ENCODE results near the gene SLC6A1.
A peak's percentile ranks its signal among the peaks of the same experiment; 100 is the strongest.

SLC6A1 gene

GRCh38 chr3:11024181-11024580 is 31.6 kb downstream of the SLC6A1 start:
- no peak for DNase-seq

DNA sequence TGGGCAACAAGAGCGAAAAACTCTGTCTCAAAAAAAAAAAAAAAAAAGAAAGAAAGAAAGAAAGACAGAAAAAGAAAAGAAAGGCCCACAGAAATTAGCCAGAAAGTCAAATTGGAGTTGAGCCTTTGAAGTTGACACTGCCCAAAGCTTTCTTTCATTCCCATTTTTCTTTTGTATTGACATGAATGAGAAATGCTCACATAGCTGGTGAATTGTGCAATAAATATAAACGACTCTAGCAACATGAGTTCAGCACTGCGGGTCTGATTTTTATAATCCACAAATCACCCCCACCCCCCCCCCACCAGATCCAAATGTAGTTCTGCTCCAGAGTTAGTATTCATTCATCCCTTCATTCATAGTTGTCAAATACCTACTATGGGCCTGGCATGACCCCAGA is 37.4 kb downstream of the SLC6A1 start:
- no peak for DNase-seq

DNA sequence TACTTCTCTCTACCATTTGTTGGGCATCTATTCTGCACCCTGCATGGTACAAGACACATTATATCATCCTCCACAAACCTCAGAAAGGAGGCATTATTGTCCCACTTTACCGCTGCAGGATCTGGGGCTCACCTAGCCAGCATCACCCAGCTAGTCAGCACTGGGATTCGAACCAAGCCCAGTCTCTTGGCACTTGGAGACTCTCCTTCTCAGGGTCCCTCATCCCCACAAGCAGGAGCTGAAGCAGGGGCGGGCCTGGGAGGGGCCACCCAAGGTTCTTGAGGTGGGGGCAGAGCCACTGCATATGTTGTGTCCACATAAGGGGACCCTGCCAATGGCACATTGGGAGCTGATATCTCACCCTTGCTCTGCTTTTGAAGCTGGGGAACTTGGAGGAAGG is 41.3 kb downstream of the SLC6A1 start:
- DNase-seq: no peak

- peak; percentile 91 for DNase-seq
These were observed 41.9 kb downstream of the SLC6A1 start for GRCh38 chr3:11034309-11034985.

- DNase-seq: no peak
These were observed 43.4 kb downstream of the SLC6A1 start for GRCh38 chr3:11035757-11036505.

GRCh38 chr3:11037241-11037873 is 44.8 kb downstream of the SLC6A1 start:
- DNase-seq: no peak

GRCh38 chr3:11037976-11038375 is 45.4 kb downstream of the SLC6A1 start:
- peak; percentile 3 for DNase-seq

GRCh38 chr3:11045536-11045935 is 53.0 kb downstream of the SLC6A1 start:
- no peak for DNase-seq

DNA sequence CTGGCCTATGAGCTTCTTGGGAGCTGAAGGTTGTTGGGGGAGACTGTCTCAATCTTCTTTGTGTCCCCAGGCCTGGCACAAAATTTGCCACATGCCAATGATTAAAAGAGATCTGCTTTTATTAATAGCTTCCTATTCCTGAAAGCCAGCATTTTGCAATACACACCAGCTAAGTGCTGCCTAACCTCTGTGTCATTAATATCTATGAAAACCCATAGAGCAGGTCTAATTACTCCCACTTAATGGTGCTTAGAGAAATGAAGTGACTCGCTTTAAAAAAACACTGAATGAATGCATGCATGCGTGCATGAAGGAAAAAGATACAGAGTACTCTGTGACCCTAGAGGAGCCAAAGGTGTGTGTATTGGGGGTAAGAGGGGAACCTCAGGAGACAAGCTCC is 55.0 kb downstream of the SLC6A1 start:
- no peak for DNase-seq

DNA sequence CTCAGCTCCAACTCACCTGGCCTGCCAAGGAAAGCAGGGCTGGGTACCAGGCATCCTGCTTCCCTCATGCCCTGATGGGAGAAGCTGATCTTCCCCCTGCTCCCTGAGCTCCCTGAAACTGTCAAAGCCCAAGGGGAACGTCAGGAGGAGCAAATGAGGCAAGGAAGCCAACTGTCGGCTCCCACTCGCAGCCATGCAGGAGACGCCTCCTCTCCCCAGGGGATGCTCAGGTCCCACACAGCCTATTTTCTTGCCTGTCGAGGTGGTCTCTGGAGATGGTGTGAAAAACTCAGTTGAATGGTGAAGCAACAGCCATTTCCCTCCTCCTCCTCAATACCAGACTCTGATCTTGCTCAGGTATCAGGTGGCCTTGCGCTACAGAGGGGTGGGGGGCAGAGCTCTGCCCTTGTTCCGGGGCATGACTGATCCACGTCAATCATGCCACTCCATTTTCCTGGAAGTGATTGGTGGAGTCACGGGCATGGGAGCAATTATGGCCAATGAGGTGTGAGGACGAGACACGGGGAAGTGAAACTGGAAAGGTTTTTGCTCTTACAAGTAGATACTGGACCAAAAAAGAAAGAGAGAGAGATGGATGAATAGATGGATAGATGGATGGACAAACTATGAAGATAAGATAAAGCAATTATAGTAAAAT is 58.2 kb downstream of the SLC6A1 start:
- DNase-seq: no peak

- no peak for DNase-seq
These were observed 61.5 kb downstream of the SLC6A1 start for GRCh38 chr3:11053926-11054503.

GRCh38 chr3:11054739-11055438 is 62.3 kb downstream of the SLC6A1 start:
- DNase-seq: no peak

GRCh38 chr3:11055496-11055895 is 62.9 kb downstream of the SLC6A1 start:
- no peak for DNase-seq

- no peak for DNase-seq
These were observed 64.0 kb downstream of the SLC6A1 start for GRCh38 chr3:11056531-11057050.

- no peak for DNase-seq
These were observed 65.1 kb downstream of the SLC6A1 start for GRCh38 chr3:11057655-11058054.

DNA sequence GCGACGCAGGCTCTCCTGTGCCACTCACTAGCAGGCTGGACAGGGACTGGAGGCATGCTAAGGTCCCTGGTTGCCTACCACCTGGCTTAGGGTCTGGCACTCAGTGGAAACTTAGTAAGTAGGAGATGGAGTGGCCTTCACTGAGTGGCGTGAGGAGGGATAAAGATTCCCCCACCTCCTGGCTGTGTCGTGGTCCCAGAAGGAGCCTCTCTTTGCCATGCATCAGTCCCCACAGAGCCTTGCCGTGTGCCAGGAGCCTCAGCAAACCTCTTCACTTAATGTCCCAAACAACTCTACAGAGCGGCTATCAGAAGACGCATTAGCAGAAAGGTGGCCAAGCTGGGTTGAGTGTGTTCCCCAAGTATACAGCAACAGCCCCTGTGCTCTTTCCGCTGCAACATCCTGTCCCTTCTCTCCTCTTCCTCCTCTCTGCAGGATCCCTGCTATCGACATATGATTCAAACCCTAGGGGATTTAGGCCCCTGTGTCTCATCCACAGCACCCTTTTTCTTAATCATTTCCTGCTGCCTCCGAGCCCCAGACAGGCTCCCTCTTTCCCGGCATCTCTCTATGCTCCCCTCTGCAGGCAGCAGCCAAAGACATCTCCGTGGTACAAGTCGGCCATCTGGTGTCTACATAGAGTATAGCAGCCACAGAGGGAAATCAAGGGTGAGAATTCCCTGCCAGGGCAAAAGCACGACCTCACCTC is 66.7 kb downstream of the SLC6A1 start:
- DNase-seq: peak; percentile 73

DNA sequence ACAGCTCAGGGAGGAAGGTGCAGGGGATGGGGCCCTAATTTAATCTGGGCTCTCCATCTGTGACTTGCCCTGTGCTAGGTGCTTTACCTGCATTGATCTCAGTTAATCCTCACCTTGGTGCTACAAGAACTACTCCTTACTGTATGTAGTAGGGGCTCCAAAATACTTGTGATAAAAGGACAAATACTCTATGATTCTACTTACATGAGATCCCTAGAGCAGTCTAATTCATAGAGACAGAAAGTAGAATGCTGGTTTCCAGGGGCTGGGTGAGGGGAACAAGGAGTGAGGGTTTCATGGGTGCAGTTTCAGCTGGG is 67.2 kb downstream of the SLC6A1 start:
- no peak for DNase-seq

DNA sequence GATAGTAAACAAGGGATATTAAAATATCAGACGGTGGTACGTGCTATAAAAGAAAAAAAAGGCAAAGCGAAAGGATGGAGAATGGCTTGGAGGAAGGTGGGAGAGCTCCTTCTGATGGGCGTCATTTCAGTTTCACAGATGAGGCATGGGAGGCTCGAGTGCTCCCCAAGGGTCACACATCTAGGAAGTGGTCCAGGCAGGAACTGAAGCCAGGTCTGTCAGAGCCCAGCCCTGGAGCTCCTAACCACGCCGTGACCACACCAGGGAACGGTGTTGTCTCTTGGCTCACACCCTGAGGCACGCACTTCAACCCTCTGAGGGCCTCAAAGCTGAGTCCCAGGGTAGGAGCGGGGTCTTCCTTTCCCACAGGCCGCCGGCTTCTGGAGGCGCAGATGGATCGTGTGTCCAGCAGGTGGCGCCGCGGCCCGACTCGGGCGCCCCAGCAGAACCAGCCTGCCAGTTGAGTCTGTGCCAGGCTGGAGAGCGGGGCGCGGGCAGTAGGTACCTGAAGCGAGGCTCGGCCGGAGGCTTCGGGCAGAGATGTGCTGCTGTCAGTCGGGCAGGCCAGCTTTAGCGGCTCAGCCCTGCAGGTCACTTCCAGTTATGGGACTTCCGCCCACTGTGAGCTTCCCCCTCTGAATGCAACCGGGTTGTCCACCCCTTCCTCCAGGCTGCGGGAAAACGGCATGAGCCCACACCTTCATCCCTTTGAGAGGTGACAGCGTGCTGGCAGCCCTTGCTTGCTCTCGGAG is 68.1 kb downstream of the SLC6A1 start:
- DNase-seq: peak; percentile 66

DNA sequence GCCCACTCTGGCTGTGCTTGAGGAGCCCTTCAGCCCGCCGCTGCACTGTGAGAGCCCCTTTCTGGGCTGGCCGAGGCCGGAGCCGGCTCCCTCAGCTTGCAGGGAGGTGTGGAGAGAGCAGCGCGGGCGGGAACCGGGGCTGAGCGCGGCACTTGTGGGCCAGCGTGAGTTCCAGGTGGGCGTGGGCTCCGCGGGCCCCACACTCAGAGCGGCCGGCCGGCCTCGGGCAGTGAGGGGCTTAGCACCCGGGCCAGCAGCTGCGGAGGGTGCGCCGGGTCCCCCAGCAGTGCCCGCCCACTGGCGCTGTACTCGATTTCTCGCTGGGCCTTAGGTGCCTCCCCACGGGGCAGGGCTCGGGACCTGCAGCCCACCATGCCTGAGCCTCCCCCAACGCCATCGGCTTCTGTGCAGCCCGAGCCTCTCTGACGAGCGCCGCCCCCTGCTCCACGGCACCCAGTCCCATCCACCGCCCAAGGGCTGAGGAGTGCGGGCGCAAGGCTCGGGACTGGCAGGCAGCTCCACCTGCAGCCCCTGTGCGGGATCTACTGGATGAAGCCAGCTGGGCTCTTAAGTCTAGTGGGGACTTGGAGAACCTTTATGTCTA is 68.8 kb downstream of the SLC6A1 start:
- DNase-seq: peak; percentile 4

GRCh38 chr3:11062704-11063103 is 70.2 kb downstream of the SLC6A1 start:
- no peak for DNase-seq
